Mammary epithelial cell (primary cell): ENCODE data around the gene OBP2B.

ENCODE experiments used
- EZH2 ChIP-seq: IDR thresholded peaks from 2 replicates; pipeline ENCODE4 v1.6.1; 2012; ENCODE audit warnings: low read length, inconsistent platforms, borderline replicate concordance
- TF ChIP-seq, protein P1 (sequence below), 2 donors: IDR thresholded peaks in 1 of 2; conservative IDR thresholded peaks in 1 of 2; 2 replicates each; pipeline ENCODE4 v1.5.1; 2011 to 2012; ENCODE audit warnings: inconsistent platforms in 2 of 2, low read length in 2 of 2, mild to moderate bottlenecking in 2 of 2, control low read depth in 1 of 2, low read depth in 1 of 2; ENCODE audit not compliant: insufficient read depth in 1 of 2; ENCODE audit errors: extremely low read depth in 1 of 2

- TF ChIP-seq, protein P1, sequence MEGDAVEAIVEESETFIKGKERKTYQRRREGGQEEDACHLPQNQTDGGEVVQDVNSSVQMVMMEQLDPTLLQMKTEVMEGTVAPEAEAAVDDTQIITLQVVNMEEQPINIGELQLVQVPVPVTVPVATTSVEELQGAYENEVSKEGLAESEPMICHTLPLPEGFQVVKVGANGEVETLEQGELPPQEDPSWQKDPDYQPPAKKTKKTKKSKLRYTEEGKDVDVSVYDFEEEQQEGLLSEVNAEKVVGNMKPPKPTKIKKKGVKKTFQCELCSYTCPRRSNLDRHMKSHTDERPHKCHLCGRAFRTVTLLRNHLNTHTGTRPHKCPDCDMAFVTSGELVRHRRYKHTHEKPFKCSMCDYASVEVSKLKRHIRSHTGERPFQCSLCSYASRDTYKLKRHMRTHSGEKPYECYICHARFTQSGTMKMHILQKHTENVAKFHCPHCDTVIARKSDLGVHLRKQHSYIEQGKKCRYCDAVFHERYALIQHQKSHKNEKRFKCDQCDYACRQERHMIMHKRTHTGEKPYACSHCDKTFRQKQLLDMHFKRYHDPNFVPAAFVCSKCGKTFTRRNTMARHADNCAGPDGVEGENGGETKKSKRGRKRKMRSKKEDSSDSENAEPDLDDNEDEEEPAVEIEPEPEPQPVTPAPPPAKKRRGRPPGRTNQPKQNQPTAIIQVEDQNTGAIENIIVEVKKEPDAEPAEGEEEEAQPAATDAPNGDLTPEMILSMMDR (conservative IDR thresholded peaks at IDR 0.05 in 1 of 2, IDR thresholded peaks at IDR 0.05 in 1 of 2; ENCODE audit: extremely low read depth in 1 of 2, insufficient read depth in 1 of 2, low read depth in 1 of 2, low read length in 2 of 2): no peak
- TF ChIP-seq EZH2: no peak
Measured at GRCh38 chr9:133251773-133252172, 42.7 kb upstream of the OBP2B start.
